ENCODE measurements around the gene SORL1. TPM values are rescaled to one million over a fixed set of nuclear protein-coding genes. Genes with fewer than 3 reads are reported as not detected.

Gene SORL1
- total and polyA plus RNA-seq, 2 of the 13 experiments (the other 11 are each of a cell fraction or from before 2014, with no cell fraction given), result 21.3 to 148 TPM

GRCh38 chr11:121455115-121455514, 3.0 kb downstream of the SORL1 start (continued):
- TF ChIP-seq, protein P1, sequence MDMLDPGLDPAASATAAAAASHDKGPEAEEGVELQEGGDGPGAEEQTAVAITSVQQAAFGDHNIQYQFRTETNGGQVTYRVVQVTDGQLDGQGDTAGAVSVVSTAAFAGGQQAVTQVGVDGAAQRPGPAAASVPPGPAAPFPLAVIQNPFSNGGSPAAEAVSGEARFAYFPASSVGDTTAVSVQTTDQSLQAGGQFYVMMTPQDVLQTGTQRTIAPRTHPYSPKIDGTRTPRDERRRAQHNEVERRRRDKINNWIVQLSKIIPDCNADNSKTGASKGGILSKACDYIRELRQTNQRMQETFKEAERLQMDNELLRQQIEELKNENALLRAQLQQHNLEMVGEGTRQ (IDR thresholded peaks at IDR 0.05; ENCODE audit: low read depth, low read length), result no peak
- TF ChIP-seq, protein P1 (CRISPR knock-in tag; IDR thresholded peaks at IDR 0.05; ENCODE audit: borderline replicate concordance), result no peak
- TF ChIP-seq ZBTB33 (CRISPR knock-in tag; IDR thresholded peaks at IDR 0.05), result peak; percentile 66; the same call in 1 of the 2 replicates
- no peak for TF ChIP-seq HMG20B (CRISPR knock-in tag; conservative IDR thresholded peaks at IDR 0.05)
- 0 out of 2 replicates have a peak, but pooled peaks have one; percentile 9 for TF ChIP-seq SALL1 (CRISPR knock-in tag; IDR thresholded peaks at IDR 0.05)
- TF ChIP-seq, protein P2, sequence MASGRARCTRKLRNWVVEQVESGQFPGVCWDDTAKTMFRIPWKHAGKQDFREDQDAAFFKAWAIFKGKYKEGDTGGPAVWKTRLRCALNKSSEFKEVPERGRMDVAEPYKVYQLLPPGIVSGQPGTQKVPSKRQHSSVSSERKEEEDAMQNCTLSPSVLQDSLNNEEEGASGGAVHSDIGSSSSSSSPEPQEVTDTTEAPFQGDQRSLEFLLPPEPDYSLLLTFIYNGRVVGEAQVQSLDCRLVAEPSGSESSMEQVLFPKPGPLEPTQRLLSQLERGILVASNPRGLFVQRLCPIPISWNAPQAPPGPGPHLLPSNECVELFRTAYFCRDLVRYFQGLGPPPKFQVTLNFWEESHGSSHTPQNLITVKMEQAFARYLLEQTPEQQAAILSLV (CRISPR knock-in tag; IDR thresholded peaks at IDR 0.05; ENCODE audit: borderline replicate concordance), result 0 out of 2 replicates have a peak, but pooled peaks have one; percentile 39
- TF ChIP-seq ZBTB38 (CRISPR knock-in tag; IDR thresholded peaks at IDR 0.05), result 0 out of 2 replicates have a peak, but pooled peaks have one; percentile 56
- TF ChIP-seq RFXANK (CRISPR knock-in tag; IDR thresholded peaks at IDR 0.05), result no peak
- no peak for TF ChIP-seq HNRNPK (IDR thresholded peaks at IDR 0.05; ENCODE audit: low read depth, low read length, poor library complexity, severe bottlenecking)
- no peak for TF ChIP-seq IRF2 (CRISPR knock-in tag; IDR thresholded peaks at IDR 0.05)
- peak; percentile 36; the same call in 1 of the 2 replicates for TF ChIP-seq SAP130 (CRISPR knock-in tag; IDR thresholded peaks at IDR 0.05; ENCODE audit: low read depth)
- no peak for TF ChIP-seq ZNF431 (CRISPR knock-in tag; IDR thresholded peaks at IDR 0.05; ENCODE audit: borderline replicate concordance, low read depth)
- no peak for TF ChIP-seq ZNF558 (CRISPR knock-in tag; IDR thresholded peaks at IDR 0.05; ENCODE audit: borderline replicate concordance)
- TF ChIP-seq SUZ12 (IDR thresholded peaks at IDR 0.05; ENCODE audit: low read depth, low read length), result no peak
- TF ChIP-seq TOE1 (CRISPR knock-in tag; IDR thresholded peaks at IDR 0.05), result no peak
- TF ChIP-seq MTERF4 (CRISPR knock-in tag; IDR thresholded peaks at IDR 0.05), result no peak

Measured in HepG2 (cell line).